HG02610 (cell line): ENCODE results near the gene OR2D2.
"Not testable (repeated sequence)": the region's sequence is repeated elsewhere in the genome, so short reads cannot be mapped to it uniquely, and the experiment has no call there.

Experiments used
- ATAC-seq: cut with Tn5 transposase; IDR thresholded peaks from one replicate; pipeline ENCODE4 v1.9.1; 2021; ENCODE audit warnings: mild to moderate bottlenecking, moderate library complexity; ENCODE audit not compliant: unreplicated experiment

The OR2D2 gene

DNA sequence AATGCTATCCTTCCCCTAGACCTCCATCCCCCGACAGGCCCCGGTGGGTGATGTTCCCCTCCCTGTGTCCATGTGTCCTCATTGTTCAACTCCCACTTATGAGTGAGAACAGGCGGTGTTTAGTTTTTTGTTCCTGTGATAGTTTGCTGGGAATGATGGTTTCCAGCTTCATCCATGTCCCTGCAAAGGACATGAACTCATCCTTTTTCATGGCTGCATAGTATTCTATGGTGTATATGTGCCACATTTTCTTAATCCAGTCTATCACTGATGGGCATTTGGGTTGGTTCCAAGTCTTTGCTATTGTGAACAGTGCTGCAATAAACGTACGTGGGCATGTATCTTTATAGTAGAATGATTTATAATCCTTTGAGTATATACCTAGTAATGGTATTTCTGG, 4.6 kb downstream of the OR2D2 start:
- not testable (repeated sequence) for ATAC-seq

DNA sequence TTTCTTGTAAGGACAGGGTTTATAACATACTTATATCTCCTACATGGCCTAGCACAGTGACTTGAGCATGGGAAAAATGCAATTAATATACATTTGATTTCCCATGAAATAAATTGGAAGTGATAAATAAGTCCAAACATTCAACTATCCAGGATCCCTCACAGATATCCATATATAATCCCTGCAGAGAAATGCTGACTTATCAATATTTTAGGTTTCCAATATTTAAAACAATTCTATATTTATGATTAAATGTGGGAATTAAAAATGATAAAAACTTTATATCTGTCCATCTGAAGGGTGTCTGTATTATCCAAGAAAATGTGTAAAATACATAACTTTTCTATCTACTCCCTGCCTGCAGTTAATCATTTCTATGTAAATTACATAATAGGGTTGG, 9.5 kb downstream of the OR2D2 start:
- ATAC-seq = no peak

DNA sequence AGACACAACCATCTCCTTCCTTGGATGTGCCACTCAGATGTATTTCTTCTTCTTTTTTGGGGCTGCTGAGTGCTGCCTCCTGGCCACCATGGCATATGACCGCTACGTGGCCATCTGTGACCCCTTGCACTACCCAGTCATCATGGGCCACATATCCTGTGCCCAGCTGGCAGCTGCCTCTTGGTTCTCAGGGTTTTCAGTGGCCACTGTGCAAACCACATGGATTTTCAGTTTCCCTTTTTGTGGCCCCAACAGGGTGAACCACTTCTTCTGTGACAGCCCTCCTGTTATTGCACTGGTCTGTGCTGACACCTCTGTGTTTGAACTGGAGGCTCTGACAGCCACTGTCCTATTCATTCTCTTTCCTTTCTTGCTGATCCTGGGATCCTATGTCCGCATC, 15.4 kb downstream of the OR2D2 start:
- no peak for ATAC-seq

DNA sequence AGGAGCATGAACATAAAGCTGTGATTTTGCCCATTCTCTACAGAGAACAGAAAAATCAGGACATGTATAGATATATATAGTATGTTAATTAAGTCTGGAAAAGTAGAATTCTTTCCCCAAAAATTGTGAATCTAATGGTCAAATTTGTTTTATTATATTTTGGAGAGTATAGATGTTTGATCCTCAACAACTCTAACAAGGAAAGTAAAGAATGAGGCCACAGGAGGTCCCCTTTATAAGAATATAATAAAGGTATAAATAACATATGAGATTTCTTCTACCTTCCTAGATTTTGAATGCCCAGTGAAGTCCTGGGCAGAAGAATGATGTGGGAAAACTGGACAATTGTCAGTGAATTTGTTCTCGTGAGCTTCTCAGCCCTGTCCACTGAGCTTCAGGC, 16.0 kb downstream of the OR2D2 start, which contains the start of gene OR10A4:
TSS of gene OR10A4 (plus strand) at position 301 of the 400 bp plus-strand sequence. CDS start at position 324, 23 bp downstream.
- no peak for ATAC-seq

DNA sequence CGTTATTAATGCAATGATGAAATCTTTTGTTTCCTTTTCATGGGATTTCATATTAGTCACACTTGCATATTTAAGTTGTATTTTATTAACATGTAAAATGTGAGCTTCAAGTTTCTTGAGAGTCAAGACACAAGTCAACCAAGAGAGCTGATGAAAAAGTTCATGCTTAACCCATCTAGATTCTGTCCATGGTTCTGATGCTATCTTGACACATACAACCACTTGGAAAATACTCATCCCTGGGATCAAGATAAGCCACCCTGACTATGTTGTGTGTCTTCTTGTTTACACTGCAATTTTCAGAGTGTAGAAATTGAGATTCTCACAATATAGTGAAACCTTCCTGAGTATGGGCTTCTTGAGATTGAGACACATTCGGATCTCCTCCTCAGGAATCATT, 16.5 kb downstream of the OR2D2 start:
- ATAC-seq = no peak

DNA sequence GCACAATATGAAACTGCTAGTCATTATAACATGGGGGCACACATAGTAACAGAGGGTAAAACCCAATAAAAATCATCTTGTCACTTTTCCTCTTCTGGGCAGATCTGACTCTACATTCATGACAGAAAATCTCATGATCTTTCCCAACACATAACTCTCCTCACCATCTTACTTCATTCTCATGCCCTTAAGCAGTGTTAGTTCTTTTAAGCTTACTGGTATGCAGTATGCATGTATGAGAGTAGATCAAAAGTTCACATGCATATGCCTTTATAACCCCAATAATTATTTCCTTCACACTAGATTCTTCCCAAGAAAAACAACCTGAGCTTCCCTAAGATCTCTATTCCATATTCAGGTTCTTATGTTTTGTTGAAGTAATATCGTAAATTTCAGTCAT, 21.0 kb downstream of the OR2D2 start:
- no peak for ATAC-seq

DNA sequence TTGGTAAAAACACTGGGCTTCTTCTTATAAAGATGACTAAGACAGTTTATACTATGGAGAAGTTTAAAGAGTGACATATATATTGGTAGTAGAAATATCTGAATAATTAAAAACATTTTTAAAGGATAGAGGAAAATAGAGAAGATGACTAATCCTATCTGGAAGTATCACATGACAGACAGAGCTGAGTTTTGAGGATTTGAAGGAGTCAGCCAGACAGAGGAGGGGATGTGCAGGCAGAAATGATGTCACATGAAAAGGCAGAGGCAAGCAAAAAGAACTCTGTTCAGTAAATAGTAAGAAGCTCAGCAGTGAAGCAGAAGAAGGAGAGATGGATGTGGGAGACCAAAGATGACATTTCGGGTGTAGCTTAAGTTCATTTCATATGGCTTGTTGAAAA, 27.9 kb downstream of the OR2D2 start:
- no peak for ATAC-seq

DNA sequence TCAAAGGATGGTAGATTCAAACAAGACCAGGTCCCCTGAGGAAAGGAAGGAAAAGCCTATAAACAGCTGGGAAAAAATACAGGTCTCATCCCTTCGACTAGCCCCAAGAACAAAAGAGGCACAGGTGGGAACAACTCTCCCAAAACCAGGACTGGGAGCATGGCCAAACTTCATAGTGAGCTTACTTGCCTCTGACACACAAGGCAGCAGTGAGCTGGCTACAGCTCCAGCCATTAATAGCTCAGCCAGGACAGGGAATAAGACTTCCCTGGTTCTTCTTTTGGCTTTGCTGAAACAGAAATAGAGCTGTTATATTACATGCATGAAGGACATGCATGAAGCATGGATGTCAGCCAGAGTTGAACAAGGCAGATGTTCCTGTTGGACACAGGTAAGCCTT, 29.3 kb downstream of the OR2D2 start, which contains the start of gene OR10A2:
TSS of gene OR10A2 (plus strand) at position 97 of the 400 bp plus-strand sequence. CDS start 6,698 bp downstream, outside the sequence.
- no peak for ATAC-seq

DNA sequence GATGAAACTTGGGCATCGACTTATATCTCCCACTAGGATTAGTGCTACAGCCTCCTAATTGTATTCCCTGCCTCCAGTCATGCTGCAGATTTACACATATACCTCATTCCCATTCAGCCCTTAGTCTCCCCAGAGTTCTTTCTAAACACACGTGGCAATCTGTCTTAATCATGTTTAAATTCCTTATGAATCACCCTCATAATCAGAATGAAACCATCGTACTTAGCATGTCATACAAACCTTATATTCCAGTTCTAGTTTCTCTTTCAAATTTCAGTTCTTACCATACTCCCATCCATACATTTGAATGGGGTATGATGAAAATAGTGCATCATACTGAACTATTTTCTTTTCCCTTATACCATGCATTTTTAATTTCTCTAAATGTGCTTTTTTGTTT, 35.4 kb downstream of the OR2D2 start:
- peak; percentile 96 for ATAC-seq

DNA sequence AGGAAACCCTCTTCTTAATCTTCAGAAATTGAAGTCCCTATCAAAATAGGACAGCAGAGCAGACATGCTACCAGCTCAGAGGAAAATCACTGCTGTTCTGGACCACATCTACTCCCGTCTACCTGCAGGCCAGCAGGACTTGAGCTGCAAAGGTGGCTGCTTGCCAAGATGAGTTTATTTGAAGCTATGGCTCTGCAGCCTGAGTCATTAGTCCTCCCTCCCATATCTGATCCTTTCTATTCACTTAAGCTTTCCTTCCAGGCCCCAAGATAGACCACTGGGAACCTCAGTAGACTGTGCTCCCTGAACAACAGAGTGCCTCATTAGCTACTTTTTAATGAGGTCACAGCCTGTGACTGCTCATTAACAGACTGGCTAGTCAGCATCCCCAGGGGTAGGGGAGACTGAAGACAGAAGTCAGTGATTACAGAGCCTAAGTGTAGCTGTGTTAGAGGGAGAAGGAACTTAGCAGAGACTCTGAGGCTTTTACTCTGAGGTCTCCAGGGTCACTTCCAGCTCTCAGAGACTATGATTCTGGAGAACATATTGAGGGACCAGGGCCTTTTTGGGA, 36.2 kb downstream of the OR2D2 start:
- ATAC-seq = no peak

DNA sequence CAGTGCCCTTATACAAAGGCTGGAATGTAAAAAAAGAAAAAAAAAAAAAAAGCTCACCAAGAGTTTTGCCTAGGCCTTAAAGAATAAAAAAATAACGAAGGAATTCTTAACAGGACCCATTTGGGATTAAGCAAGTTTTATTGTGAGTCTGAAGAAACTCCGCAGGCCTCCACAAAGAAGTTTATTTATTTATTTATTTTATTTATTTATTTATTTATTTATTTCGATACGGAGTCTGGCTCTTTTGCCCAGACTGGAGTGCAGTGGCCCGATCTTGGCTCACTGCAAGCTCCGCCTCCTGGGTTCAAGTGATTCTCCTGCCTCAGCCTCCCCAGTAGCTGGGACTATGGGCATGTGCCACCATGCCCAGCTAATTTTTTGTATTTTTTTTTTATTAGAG, 37.5 kb downstream of the OR2D2 start:
- not testable (repeated sequence) for ATAC-seq

DNA sequence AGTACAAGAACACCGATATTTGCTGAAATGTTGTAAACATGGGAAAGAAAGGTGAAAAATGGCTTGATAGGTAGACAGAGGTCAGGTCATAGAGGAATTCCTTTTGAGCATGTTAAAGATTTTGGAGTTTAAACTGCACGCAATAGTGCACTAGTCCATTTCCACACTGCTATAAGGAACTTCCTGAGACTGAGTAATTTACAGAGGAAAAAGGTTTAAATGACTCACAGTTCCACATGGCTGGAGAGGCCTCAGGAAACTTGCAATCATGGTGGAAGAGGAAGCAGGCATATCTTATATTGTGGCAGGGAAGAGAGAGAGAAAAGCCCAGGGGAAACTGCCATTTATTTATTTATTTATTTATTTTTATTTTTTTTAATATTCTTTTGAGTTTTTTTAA, 41.8 kb downstream of the OR2D2 start:
- ATAC-seq = no peak

DNA sequence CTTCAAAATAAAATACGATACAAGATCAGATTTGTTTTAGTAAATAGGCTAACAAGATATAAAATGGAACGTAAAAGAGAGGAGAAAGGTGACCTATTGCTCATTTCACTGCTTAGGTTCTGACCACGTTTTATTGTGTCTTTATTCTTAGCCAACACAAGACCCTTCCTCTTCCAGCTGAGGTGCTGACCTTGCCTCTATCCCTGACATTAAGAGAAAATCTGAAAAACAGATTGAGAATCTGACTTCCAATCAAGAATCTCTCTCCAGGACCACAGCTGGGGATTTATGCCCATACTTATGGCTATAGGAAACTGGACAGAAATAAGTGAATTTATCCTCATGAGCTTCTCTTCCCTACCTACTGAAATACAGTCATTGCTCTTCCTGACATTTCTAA, 46.9 kb downstream of the OR2D2 start, which contains the start of gene OR10A5:
TSS of gene OR10A5 (plus strand) at position 301 of the 400 bp plus-strand sequence. CDS start at position 301, 0 bp downstream.
- ATAC-seq = no peak

DNA sequence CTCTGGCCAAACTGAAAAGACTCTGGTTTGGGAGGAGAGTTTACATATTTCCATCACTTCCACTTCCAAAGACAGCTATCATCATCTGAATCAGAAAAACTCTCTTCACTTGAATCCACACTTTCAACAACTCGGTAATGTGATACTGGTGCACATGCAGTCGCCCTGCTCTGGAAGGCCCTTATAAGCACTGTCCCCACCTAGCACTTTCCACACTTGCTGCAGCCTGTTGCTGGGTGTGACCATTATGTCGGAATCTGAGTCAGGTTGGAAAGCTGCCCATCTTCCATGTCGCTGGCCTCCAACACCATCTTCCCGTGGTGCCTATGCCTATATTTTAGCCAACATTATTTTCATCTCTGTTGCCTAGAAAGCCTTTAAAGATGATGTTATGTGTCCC, 47.9 kb downstream of the OR2D2 start:
- ATAC-seq = no peak

DNA sequence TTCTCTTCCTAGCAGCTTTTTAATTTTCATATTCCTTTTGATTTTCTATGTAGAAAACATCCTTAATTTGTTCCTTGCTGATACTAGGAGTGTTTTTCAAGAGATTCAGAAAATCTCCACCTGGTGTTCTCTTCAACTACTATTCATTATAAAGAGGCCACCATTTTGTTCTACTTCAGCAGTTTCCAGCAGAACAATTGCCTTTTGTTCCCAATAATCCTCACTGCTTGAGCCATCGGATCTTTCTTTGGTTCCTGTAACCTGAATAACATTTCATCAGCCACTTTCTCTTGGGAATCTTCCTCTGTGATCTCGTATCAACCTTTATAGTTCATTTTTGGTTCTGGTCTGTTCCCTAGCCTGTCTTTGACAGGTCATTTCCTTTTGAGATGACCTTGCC, 48.6 kb downstream of the OR2D2 start:
- no peak for ATAC-seq

DNA sequence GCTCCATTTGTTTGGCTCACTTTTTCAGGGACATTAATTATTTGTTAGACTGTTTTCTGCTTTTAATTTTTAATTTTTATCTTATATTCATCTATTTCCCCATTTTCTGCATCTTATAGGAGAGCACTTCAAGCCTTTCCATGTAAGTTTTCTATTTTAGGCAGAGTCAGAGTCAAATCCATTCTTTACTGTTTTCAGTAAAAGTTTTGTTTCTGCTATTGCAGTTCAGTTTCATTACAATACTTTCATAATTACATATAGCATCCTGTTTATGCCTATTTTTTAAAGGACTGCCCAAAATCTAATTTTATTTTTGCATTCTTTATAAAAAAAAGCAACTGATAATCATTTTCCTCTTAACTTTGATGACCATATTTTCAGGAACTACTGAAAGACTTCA, 50.6 kb downstream of the OR2D2 start:
- no peak for ATAC-seq
